Thymus (tissue), 11 donors: ENCODE measurements around the gene GARIN3. TPM values are rescaled to one million over a fixed set of nuclear protein-coding genes. Genes with fewer than 3 reads are reported as not detected.

Source experiments
- DNase-seq, 9 donors: peaks; one replicate each; pipeline ENCODE4 v3.0.0-alpha.2; 2013; ENCODE audit warnings: low spot score in 9 of 9, low read depth in 6 of 9, missing footprints in 1 of 9
- H3K27ac ChIP-seq, 2 donors: one replicate each; pipeline ENCODE4 v1.5.1; 2013; ENCODE audit warnings: control low read depth in 1 of 2, low read depth in 1 of 2, low read length in 1 of 2, mild to moderate bottlenecking in 1 of 2, moderate library complexity in 1 of 2
- H3K27me3 ChIP-seq, 2 donors: one replicate each; pipeline ENCODE4 v1.5.1; 2013; ENCODE audit warnings: low read length in 1 of 2; ENCODE audit not compliant: control insufficient read depth in 2 of 2, insufficient read depth in 1 of 2
- H3K36me3 ChIP-seq, 2 donors: one replicate each; pipeline ENCODE4 v1.5.1; 2013; ENCODE audit warnings: low read length in 1 of 2, mild to moderate bottlenecking in 1 of 2, moderate library complexity in 1 of 2; ENCODE audit not compliant: control insufficient read depth in 2 of 2, insufficient read depth in 2 of 2
- H3K4me1 ChIP-seq, 2 donors: one replicate each; pipeline ENCODE4 v1.5.1; 2013; ENCODE audit warnings: low read length in 2 of 2; ENCODE audit not compliant: control insufficient read depth in 2 of 2, insufficient read depth in 2 of 2
- H3K4me3 ChIP-seq, 2 donors: one replicate each; pipeline ENCODE4 v1.5.1; 2013; ENCODE audit warnings: low read length in 2 of 2, control low read depth in 1 of 2, mild to moderate bottlenecking in 1 of 2
- H3K9me3 ChIP-seq, 2 donors: one replicate each; pipeline ENCODE4 v1.5.1; 2013; ENCODE audit warnings: low read length in 1 of 2, mild to moderate bottlenecking in 1 of 2; ENCODE audit not compliant: control insufficient read depth in 2 of 2, insufficient read depth in 1 of 2
- WGBS: extraction: QIAGEN DNeasy Blood & Tissue Kit; methylation state at CpG from one replicate; pipeline ENCODE4 v1.1.7; 2013; 5-methylcytosine and 5-hydroxymethylcytosine counted together
- polyA plus RNA-seq: library from polyadenylated mRNA; stranded (reverse); fragments of 200-250 nt; gene quantifications from one replicate; pipeline ENCODE4 v1.2.3, GENCODE V29; 2013
- total RNA-seq: library from RNA; stranded (reverse); fragments of 120-200 nt; gene quantifications from one replicate; pipeline ENCODE4 v1.2.4, GENCODE V29; 2013
- donor health status: healthy.

Gene GARIN3
- total and polyA plus RNA-seq, 2 donors, result not detected

- H3K4me3 ChIP-seq, result no peak overlapping the region
- no peaks in the 10 kb centered on the region for H3K27me3 ChIP-seq
- H3K9me3 ChIP-seq, result no peaks in the 10 kb centered on the region
- peaks cover 9 to 12% of the 10 kb centered on the region in 2 donors for H3K4me1 ChIP-seq
- WGBS, result 97% methylated on average over 6 of the region's 6 CpGs
- H3K36me3 ChIP-seq, result peaks cover 11 to 30% of the 10 kb centered on the region in 2 donors
- no peak for DNase-seq
- no peak overlapping the region for H3K27ac ChIP-seq
Observed at GRCh38 chr5:157137691-157138090, 28.4 kb downstream of the GARIN3 start.

- no peaks in the 10 kb centered on the region for H3K27me3 ChIP-seq
- no peak for DNase-seq
- H3K4me1 ChIP-seq, result no peaks in the 10 kb centered on the region
- H3K36me3 ChIP-seq, result peaks cover under 1 to 14% of the 10 kb centered on the region in 2 donors
- no peak overlapping the region for H3K4me3 ChIP-seq
- WGBS, result 28% methylated on average over 1 of the region's 1 CpG
- H3K27ac ChIP-seq, result no peak overlapping the region
- no peaks in the 10 kb centered on the region for H3K9me3 ChIP-seq
Observed at GRCh38 chr5:157132281-157132612, 33.8 kb downstream of the GARIN3 start.

- Histone ChIP-seq H3K36me3 (peaks cover 0 to 3% of the 10 kb centered on the region in 2 donors), H3K27me3 (no peaks in the 10 kb centered on the region), H3K4me1 (no peaks in the 10 kb centered on the region), H3K27ac (no peak overlapping the region), H3K9me3 (no peaks in the 10 kb centered on the region), H3K4me3 (no peak overlapping the region)
- no peak for DNase-seq
- WGBS, result 72% methylated on average over 7 of the region's 7 CpGs
Observed at GRCh38 chr5:157130925-157131324, 35.1 kb downstream of the GARIN3 start.

GRCh38 chr5:157121709-157122108 is 44.4 kb downstream of the GARIN3 start:
- no peak for DNase-seq
- Histone ChIP-seq H3K27me3 (no peaks in the 10 kb centered on the region), H3K27ac (no peak overlapping the region), H3K9me3 (peaks cover 0 to 7% of the 10 kb centered on the region in 2 donors), H3K4me3 (no peak overlapping the region), H3K36me3 (no peaks in the 10 kb centered on the region), H3K4me1 (peaks cover 0 to 4% of the 10 kb centered on the region in 2 donors)

GRCh38 chr5:157120102-157120501 is 46.0 kb downstream of the GARIN3 start:
- peaks cover 0 to 7% of the 10 kb centered on the region in 2 donors for H3K9me3 ChIP-seq
- no peak overlapping the region for H3K27ac ChIP-seq
- H3K27me3 ChIP-seq, result no peaks in the 10 kb centered on the region
- H3K4me1 ChIP-seq, result peaks cover 0 to 15% of the 10 kb centered on the region in 2 donors
- no peak for DNase-seq
- WGBS, result 94% methylated on average over 1 of the region's 1 CpG
- H3K4me3 ChIP-seq, result no peak overlapping the region
- H3K36me3 ChIP-seq, result no peaks in the 10 kb centered on the region

GRCh38 chr5:157116483-157116954 is 49.5 kb downstream of the GARIN3 start:
- H3K27ac ChIP-seq, result peak overlapping the region in 1 of 2 donors; percentile 72
- H3K9me3 ChIP-seq, result peaks cover 0 to 7% of the 10 kb centered on the region in 2 donors
- H3K4me3 ChIP-seq, result no peak overlapping the region
- peaks cover 0 to 17% of the 10 kb centered on the region in 2 donors for H3K4me1 ChIP-seq
- peak in 7 of 9 donors; percentile 11 to 52 (median 29) for DNase-seq
- H3K36me3 ChIP-seq, result no peaks in the 10 kb centered on the region
- H3K27me3 ChIP-seq, result no peaks in the 10 kb centered on the region
- WGBS, result 72% methylated on average over 6 of the region's 6 CpGs

- H3K36me3 ChIP-seq, result no peaks in the 10 kb centered on the region
- H3K4me3 ChIP-seq, result no peak overlapping the region
- whole genome bisulfite sequencing, result 92% methylated on average over 1 of the region's 1 CpG
- H3K4me1 ChIP-seq, result peaks cover 0 to 17% of the 10 kb centered on the region in 2 donors
- H3K27ac ChIP-seq, result no peak overlapping the region
- H3K9me3 ChIP-seq, result peaks cover 0 to 2% of the 10 kb centered on the region in 2 donors
- no peaks in the 10 kb centered on the region for H3K27me3 ChIP-seq
- no peak for DNase-seq
Observed at GRCh38 chr5:157115502-157115901, 50.6 kb downstream of the GARIN3 start.

GRCh38 chr5:157115012-157115411 is 51.1 kb downstream of the GARIN3 start:
- no peak for DNase-seq
- Histone ChIP-seq H3K4me1 (peaks cover 0 to 17% of the 10 kb centered on the region in 2 donors), H3K4me3 (no peak overlapping the region), H3K36me3 (no peaks in the 10 kb centered on the region), H3K9me3 (no peaks in the 10 kb centered on the region), H3K27me3 (no peaks in the 10 kb centered on the region), H3K27ac (no peak overlapping the region)

- WGBS, result 65% methylated on average over 5 of the region's 5 CpGs
- no peaks in the 10 kb centered on the region for H3K27me3 ChIP-seq
- no peak overlapping the region for H3K4me3 ChIP-seq
- peaks cover 2 to 29% of the 10 kb centered on the region in 2 donors for H3K4me1 ChIP-seq
- no peak overlapping the region for H3K27ac ChIP-seq
- no peaks in the 10 kb centered on the region for H3K36me3 ChIP-seq
- DNase-seq, result no peak
- no peaks in the 10 kb centered on the region for H3K9me3 ChIP-seq
Observed at GRCh38 chr5:157113002-157113401, 53.1 kb downstream of the GARIN3 start.
